Progenitor cell of endocrine pancreas (in vitro differentiated cells): ENCODE data around the gene IPO4. TPM values are rescaled to one million over a fixed set of nuclear protein-coding genes. Genes with fewer than 3 reads are reported as not detected.
A peak's percentile ranks its signal among the peaks of the same experiment; 100 is the strongest.

Experiments
- DNase-seq: peaks from one replicate; pipeline ENCODE4 v3.0.0; 2021; ENCODE audit warnings: low spot score; ENCODE audit not compliant: unreplicated experiment
- H3K27ac Mint-ChIP-seq: 2 replicates; pipeline ENCODE4 v1.8.0; 2021; ENCODE audit warnings: mild to moderate bottlenecking, moderate library complexity, mixed read lengths
- H3K27me3 Mint-ChIP-seq: 2 replicates; pipeline ENCODE4 v1.8.0; 2021; ENCODE audit warnings: mixed read lengths
- H3K36me3 Mint-ChIP-seq: 2 replicates; pipeline ENCODE4 v1.8.0; 2022; ENCODE audit warnings: mixed read lengths; ENCODE audit not compliant: insufficient read depth
- H3K4me1 Mint-ChIP-seq: 2 replicates; pipeline ENCODE4 v1.8.0; 2021; ENCODE audit warnings: low read depth, mixed read lengths
- H3K4me3 Mint-ChIP-seq: 2 replicates; pipeline ENCODE4 v1.8.0; 2021; ENCODE audit warnings: low read depth, mild to moderate bottlenecking, moderate library complexity, mixed read lengths
- H3K9me3 Mint-ChIP-seq: 2 replicates; pipeline ENCODE4 v1.8.0; 2021; ENCODE audit warnings: low read depth, mixed read lengths
- total RNA-seq: library from RNA; stranded (reverse); gene quantifications from 2 replicates; pipeline ENCODE4 v1.2.1, GENCODE V29; 2021
- TF ChIP-seq, protein P1 (sequence below): fragments of 200-600 bp; sonication (generic); IDR thresholded peaks from one replicate; pipeline ENCODE4 v1.5.0; 2021; ENCODE audit warnings: antibody characterized with exemption, mild to moderate bottlenecking; ENCODE audit not compliant: unreplicated experiment

The IPO4 gene
- total RNA-seq, 1 donor from 2014 or later, result 54.9 TPM

DNA sequence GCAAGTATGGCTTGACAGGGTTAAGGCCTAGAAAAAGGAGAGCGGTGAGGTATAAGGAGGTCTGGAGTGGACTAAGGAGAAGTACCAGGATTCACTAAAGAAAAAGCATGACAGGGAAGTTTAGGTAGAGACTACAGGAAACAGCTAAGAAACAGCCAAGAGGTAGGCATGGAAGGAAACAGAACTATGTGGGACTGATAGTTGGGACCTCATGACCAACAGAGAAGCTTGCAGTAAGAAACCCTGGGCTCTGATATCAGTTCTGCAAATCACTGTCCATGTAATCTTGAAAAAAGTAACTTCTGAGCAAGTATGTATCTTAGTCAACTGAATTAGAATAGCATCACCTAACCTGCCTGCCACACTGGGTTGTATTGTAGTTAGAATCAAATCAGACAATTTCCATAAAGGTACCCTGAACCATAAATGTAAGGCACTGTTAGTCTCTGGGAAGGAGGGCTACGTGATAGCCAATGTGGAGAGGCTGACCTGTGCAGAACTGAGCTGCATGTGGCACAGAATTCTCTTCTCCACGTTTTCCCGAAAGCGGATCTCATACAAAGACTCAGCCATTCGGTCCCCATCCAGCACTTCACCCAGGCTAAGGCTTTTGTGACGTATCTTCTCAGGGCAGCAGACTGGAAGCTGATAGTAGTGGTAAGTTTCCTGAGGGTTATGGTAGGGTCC, 5.7 kb upstream of the IPO4 start:
- Mint-ChIP-seq H3K9me3 (no peaks in the 10 kb centered on the region), H3K27me3 (no peaks in the 10 kb centered on the region), H3K36me3 (peaks cover 22% of the 10 kb centered on the region), H3K4me3 (peak overlapping the region; percentile 91), H3K27ac (no peak overlapping the region), H3K4me1 (peaks cover 18% of the 10 kb centered on the region)
- DNase-seq, result no peak
- TF ChIP-seq, protein P1, sequence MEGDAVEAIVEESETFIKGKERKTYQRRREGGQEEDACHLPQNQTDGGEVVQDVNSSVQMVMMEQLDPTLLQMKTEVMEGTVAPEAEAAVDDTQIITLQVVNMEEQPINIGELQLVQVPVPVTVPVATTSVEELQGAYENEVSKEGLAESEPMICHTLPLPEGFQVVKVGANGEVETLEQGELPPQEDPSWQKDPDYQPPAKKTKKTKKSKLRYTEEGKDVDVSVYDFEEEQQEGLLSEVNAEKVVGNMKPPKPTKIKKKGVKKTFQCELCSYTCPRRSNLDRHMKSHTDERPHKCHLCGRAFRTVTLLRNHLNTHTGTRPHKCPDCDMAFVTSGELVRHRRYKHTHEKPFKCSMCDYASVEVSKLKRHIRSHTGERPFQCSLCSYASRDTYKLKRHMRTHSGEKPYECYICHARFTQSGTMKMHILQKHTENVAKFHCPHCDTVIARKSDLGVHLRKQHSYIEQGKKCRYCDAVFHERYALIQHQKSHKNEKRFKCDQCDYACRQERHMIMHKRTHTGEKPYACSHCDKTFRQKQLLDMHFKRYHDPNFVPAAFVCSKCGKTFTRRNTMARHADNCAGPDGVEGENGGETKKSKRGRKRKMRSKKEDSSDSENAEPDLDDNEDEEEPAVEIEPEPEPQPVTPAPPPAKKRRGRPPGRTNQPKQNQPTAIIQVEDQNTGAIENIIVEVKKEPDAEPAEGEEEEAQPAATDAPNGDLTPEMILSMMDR, result no peak

DNA sequence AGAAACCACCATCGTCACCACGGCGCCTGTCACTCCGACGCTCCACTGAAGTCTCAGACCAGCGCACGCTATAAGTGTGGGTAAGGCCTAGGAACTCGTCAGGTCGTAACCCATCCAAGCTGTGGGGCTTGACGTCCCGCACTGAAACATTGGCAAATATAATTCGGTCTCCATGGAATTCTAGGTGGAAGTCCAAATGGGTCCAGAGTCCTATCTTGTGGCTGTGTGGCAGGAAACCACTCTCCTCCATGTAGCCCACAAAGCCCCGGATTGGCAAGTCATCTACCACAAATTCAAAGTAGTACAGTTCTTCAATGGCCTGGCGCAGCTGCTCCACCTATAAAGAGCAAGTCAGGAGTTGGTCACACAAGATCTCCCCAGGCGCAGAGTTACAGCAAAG, 4.3 kb upstream of the IPO4 start:
- DNase-seq, result no peak
- Mint-ChIP-seq H3K36me3 (peaks cover 21% of the 10 kb centered on the region), H3K4me1 (peaks cover 25% of the 10 kb centered on the region), H3K9me3 (no peaks in the 10 kb centered on the region), H3K27me3 (no peaks in the 10 kb centered on the region), H3K27ac (no peak overlapping the region), H3K4me3 (no peak overlapping the region)
- TF ChIP-seq, protein P1, result no peak

DNA sequence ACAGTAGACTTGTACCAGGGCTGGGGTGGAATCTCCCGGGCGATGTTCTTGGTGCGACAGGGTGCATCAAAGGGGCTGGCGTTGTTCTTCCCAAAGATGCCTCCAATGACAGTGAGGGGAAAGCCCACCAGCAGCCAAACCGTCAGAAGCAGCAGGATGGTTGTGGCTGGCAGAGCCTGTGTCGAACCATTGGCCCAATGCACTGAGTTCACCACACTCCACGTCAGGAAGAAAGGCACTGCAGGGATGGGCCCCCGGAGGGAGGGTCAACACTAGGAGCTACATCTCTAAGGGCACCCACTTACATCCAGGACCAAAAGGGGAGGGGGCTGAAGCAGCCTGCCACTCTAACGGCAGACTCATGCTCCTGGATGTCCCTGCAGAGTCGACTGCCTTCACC, 1.8 kb upstream of the IPO4 start:
- Mint-ChIP-seq H3K27me3 (no peaks in the 10 kb centered on the region), H3K9me3 (no peaks in the 10 kb centered on the region), H3K4me1 (peaks cover 22% of the 10 kb centered on the region), H3K27ac (no peak overlapping the region), H3K4me3 (no peak overlapping the region), H3K36me3 (peaks cover 23% of the 10 kb centered on the region)
- DNase-seq, result no peak
- TF ChIP-seq, protein P1, result no peak

DNA sequence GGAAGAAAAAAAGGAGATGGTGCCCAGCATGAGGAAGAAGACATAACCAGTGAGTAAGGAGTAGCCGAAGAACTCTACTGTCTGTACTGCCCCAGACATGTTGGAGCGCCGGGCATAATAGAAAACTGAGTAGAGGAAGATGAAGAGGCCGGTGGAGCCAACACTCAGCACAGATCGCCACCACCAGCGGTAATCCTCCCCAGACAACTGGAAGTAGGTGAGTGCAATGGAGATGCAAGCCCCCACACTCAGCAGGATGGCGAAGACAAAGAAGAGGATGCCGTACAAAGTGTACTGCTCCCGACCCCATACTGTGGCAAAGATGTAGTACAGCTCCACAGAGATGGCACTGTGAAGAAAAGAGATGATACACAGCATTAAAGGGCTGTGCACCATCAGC, 844 bp upstream of the IPO4 start:
- H3K27me3 Mint-ChIP-seq, result no peaks in the 10 kb centered on the region
- H3K4me1 Mint-ChIP-seq, result peaks cover 17% of the 10 kb centered on the region
- DNase-seq, result no peak
- TF ChIP-seq, protein P1, result no peak
- H3K9me3 Mint-ChIP-seq, result no peaks in the 10 kb centered on the region
- peak overlapping the region; percentile 4 for H3K27ac Mint-ChIP-seq
- H3K36me3 Mint-ChIP-seq, result peaks cover 23% of the 10 kb centered on the region
- peak overlapping the region; percentile 92 for H3K4me3 Mint-ChIP-seq

DNA sequence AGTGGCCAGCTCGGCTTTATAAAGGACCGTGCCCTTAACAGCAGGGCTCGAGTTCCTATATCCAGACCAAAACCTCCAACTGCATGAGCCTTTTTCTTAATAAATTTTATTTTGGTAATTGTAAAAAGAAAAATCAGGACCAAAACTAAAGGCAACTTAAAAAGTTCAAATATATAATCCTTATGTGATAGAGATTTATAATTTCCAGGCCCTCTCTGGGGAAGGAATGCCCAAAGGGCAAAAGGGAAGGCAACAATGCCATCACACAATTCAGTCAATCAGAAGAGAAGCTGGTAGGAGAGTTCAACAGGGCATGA, 401 bp upstream of the IPO4 start:
- TF ChIP-seq, protein P1, result no peak
- Mint-ChIP-seq H3K9me3 (no peaks in the 10 kb centered on the region), H3K27ac (peak overlapping the region; percentile 96), H3K27me3 (no peaks in the 10 kb centered on the region), H3K4me1 (peaks cover 14% of the 10 kb centered on the region), H3K36me3 (peaks cover 22% of the 10 kb centered on the region), H3K4me3 (peak overlapping the region; percentile 92)
- DNase-seq, result no peak
